ENCODE results near the gene SVOP. TPM values are rescaled to one million over a fixed set of nuclear protein-coding genes. Genes with fewer than 3 reads are reported as not detected.

Gene SVOP
- total and polyA plus RNA-seq, 8 donors = 0.09 to 0.24 (median 0.15) TPM; not detected in 2

DNA sequence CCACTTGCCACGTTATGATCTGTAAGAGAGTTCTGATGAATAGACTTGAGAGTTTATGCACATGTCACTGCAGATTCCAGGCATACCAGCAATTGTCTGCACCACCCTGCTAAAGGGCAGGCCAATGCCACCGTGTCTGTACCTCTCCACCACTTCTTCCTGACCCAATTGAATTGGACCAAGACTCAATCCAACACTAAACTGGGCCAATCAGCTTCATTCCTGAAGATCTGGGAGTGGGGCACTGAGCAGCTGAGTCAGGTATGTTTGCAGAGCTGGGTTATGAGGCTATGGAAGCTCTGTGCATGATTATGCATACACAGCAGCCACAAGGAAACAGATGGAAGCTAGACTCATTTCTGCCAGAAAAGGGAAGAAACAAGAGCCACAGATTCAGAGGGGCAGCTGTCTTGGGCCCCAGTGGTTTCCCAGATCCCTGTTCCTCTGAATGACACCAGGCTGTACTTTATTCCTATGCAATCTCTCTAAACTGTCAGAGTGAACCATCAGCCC is 113.0 kb downstream of the SVOP start:
- DNase-seq (peak in 2 of 4 donors; percentile 34 to 66), ATAC-seq (peak; percentile 67)
- Histone ChIP-seq H3K36me3 (no peaks in the 10 kb centered on the region), H3K9me3 (no peaks in the 10 kb centered on the region), H3K27ac (no peak overlapping the region), H3K4me3 (no peak overlapping the region), H3K4me1 (peaks cover 0 to 27% of the 10 kb centered on the region in 2 donors), H3K27me3 (no peaks in the 10 kb centered on the region)
- intact Hi-C loops (cut with DNase I) = no loop called here
- TF ChIP-seq, protein P1, sequence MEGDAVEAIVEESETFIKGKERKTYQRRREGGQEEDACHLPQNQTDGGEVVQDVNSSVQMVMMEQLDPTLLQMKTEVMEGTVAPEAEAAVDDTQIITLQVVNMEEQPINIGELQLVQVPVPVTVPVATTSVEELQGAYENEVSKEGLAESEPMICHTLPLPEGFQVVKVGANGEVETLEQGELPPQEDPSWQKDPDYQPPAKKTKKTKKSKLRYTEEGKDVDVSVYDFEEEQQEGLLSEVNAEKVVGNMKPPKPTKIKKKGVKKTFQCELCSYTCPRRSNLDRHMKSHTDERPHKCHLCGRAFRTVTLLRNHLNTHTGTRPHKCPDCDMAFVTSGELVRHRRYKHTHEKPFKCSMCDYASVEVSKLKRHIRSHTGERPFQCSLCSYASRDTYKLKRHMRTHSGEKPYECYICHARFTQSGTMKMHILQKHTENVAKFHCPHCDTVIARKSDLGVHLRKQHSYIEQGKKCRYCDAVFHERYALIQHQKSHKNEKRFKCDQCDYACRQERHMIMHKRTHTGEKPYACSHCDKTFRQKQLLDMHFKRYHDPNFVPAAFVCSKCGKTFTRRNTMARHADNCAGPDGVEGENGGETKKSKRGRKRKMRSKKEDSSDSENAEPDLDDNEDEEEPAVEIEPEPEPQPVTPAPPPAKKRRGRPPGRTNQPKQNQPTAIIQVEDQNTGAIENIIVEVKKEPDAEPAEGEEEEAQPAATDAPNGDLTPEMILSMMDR (IDR thresholded peaks at IDR 0.05) = no peak

DNA sequence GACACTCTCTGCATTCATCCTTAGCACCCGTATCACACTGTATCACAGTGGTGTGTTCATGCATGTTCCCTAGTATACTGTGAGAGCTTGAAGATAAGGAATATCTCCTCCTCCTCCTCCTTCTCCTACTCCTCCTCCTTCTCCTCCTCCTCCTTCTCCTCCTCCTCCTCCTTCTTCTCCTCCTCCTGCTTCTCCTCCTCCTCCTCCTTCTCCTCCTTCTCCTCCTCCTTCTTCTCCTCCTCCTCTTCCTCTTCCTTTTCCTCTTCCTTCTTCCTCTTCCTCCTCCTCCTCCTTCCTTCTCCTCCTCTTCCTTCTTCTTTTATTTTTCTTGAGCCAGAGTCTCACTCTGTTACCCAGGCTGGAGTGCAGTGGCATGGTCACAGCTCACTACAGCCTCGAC is 113.9 kb downstream of the SVOP start:
- TF ChIP-seq, protein P1 (IDR thresholded peaks at IDR 0.05) = no peak
- DNase-seq (no peak), ATAC-seq (no peak)
- Histone ChIP-seq H3K4me1 (peaks cover 0 to 27% of the 10 kb centered on the region in 2 donors), H3K36me3 (no peaks in the 10 kb centered on the region), H3K9me3 (no peaks in the 10 kb centered on the region), H3K4me3 (no peak overlapping the region), H3K27ac (no peak overlapping the region), H3K27me3 (no peaks in the 10 kb centered on the region)
- intact Hi-C loops (cut with DNase I) = no loop called here

DNA sequence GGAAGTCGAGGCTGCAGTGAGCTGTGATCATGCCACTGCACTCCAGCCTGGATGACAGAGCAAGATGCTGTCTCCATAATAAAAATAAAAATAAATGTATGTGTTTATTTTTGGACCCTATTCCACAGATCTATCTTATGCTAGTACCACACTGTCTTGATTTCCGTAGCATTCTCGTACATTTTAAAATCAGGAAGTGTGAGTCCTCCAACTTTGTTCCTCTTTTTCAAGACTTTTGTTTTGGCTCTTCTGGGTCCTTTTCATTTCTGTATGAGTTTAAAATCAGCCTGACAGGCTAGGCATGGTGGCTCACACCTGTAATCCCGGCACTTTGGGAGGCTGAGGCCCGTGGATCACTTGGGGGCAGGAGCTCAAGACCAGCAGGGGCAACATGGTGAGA is 115.1 kb downstream of the SVOP start:
- Histone ChIP-seq H3K4me3 (no peak overlapping the region), H3K36me3 (no peaks in the 10 kb centered on the region), H3K4me1 (peaks cover 0 to 27% of the 10 kb centered on the region in 2 donors), H3K9me3 (no peaks in the 10 kb centered on the region), H3K27ac (peak overlapping the region; percentile 1 to 26), H3K27me3 (no peaks in the 10 kb centered on the region)
- ATAC-seq = peak; percentile 43
- TF ChIP-seq, protein P1 (IDR thresholded peaks at IDR 0.05) = no peak
- DNase-seq = no peak
- intact Hi-C loops (cut with DNase I) = no loop called here

DNA sequence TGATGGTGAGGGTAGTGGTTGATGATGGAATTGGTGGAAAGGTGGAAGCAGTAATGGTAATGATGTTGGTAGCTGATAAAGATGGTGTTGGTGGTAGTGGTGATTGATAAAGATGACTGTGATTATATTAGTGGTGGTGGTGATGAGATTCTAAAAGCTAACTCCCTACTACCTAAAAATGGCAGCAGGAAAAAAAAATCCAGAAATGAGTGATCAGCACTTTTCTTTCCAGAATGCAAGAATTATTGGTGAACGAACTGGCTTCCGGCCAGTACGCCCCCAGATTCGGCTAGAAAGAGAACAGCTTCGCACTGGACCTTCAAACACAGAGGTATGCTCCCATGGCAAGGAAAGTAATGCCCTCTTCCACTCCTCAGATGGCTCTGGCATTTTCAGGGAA is 121.7 kb downstream of the SVOP start:
- no peak for DNase-seq
- Histone ChIP-seq H3K36me3 (no peaks in the 10 kb centered on the region), H3K27ac (no peak overlapping the region), H3K9me3 (no peaks in the 10 kb centered on the region), H3K27me3 (no peaks in the 10 kb centered on the region), H3K4me1 (peaks cover 0 to 8% of the 10 kb centered on the region in 2 donors), H3K4me3 (no peak overlapping the region)
- ATAC-seq = no peak
- TF ChIP-seq, protein P1 (IDR thresholded peaks at IDR 0.05) = no peak
- intact Hi-C loops (cut with DNase I) = no loop called here

DNA sequence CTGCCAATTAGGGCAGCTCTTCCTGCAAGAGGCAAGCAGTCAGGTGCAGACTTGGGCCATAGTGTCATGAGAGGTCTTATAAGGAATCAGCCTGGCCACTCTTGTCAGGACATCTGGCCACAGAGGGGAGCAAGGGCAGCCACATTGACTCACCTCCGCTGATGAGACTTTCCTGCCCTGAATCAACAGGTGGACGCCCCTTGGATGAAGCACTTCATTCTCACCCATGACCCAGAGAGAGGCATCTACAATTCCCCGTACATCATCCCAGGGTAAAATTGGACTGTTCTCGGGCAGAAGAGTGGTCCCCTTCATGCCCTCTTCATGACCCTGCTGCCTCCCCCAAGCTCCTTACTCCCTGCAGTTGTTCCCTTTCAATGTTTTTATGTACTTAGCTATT is 124.1 kb downstream of the SVOP start:
- TF ChIP-seq, protein P1 (IDR thresholded peaks at IDR 0.05) = no peak
- no peaks in the 10 kb centered on the region for H3K27me3 ChIP-seq
- no peaks in the 10 kb centered on the region for H3K36me3 ChIP-seq
- H3K4me3 ChIP-seq = no peak overlapping the region
- no peak for ATAC-seq
- H3K4me1 ChIP-seq = no peaks in the 10 kb centered on the region
- no peaks in the 10 kb centered on the region for H3K9me3 ChIP-seq
- intact Hi-C loops (cut with DNase I) = no loop called here
- no peak for DNase-seq
- H3K27ac ChIP-seq = no peak overlapping the region

Data from left lung (tissue), 10 donors.